Measurements from ENCODE around the gene RAB11B. TPM values are rescaled to one million over a fixed set of nuclear protein-coding genes. Genes with fewer than 3 reads are reported as not detected.

RAB11B gene
- total and polyA plus RNA-seq, 2 of the 13 experiments (the other 11 are each of a cell fraction or from before 2014, with no cell fraction given), result 6.0 to 28.4 TPM

DNA sequence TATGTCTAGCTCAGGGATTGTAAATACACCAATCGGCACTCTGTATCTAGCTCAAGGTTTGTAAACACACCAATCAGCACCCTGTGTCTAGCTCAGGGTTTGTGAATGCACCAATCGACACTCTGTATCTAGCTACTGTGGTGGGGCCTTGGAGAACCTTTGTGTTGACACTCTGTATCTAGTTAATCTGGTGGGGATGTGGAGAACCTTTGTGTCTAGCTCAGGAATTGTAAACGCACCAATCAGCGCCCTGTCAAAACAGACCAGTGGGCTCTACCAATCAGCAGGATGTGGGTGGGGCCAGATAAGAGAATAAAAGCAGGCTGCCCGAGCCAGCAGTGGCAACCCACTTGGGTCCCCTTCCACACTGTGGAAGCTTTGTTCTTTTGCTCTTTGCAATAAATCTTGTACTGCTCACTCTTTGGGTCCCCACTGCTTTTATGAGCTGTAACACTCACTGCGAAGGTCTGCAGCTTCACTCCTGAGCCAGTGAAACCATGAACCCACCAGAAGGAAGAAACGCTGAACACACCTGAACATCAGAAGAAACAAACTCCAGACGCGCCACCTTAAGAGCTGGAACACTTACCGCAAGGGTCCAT, 13.7 kb upstream of the RAB11B start (continued):
- TF ChIP-seq HOMEZ (CRISPR knock-in tag; IDR thresholded peaks at IDR 0.05; ENCODE audit: low read depth), result peak; percentile 78; the same call in 1 of the 2 replicates

DNA sequence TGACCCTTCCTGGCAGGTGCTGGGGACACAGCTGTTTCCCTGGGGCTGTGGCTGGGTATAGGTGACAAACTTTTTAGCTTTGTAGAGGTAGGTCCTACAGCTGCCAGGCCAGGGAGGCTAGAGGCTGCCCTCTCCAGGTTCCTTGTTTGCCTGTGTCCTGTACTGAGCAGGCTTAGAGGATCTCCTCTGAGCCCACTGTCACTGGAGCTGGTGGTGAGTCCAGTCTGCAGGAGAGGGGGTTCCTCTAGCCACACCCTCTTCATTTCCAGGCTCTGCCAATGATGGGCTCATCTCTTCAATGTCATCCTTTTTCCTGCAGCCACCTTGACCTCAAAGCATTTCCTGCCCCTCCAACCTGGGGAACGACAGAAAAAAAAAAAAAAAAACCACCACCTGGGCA, 12.6 kb upstream of the RAB11B start:
- DNase-seq (ENCODE audit: low spot score) (no peak), FAIRE-seq (no peak), ATAC-seq (peak; percentile 7; the same call in 1 of the 3 replicates)
- BruUV-seq (replicated peaks), result no TSS peak
- Histone ChIP-seq H3K4me1 (ENCODE audit: insufficient read depth, low read length) (peaks cover 62% of the 10 kb centered on the region), H3K36me3 (replicated peaks in 1 of 2; ENCODE audit: control insufficient read depth in 1 of 2, insufficient read depth in 2 of 2, low read length in 2 of 2) (no peaks in the 10 kb centered on the region; a peak in 2 of 5 replicates), H2AFZ (ENCODE audit: low read length) (no peak overlapping the region), H3K27ac (ENCODE audit: extremely low read length, insufficient read depth, low read length) (peak overlapping the region; percentile 46), H3K9ac (ENCODE audit: insufficient read depth, low read depth, low read length) (no peak overlapping the region), H3K79me2 (ENCODE audit: insufficient read depth, low read length) (no peaks in the 10 kb centered on the region), H3K9me3 (ENCODE audit: low read length) (no peaks in the 10 kb centered on the region), H3K27me3 (ENCODE audit: control insufficient read depth in 1 of 2, insufficient read depth in 2 of 2, low read length in 2 of 2) (no peaks in the 10 kb centered on the region), H3K4me3 (replicated peaks in 1 of 3; ENCODE audit: insufficient read depth in 1 of 3, low read depth in 2 of 3, low read length in 3 of 3) (no peak overlapping the region), H3K4me2 (ENCODE audit: low read depth, low read length) (no peak overlapping the region), H4K20me1 (ENCODE audit: insufficient read depth, low read length) (no peaks in the 10 kb centered on the region)
- intact Hi-C loops (cut with micrococcal nuclease; ENCODE audit: unreplicated experiment) (no loop called here), in situ Hi-C loops (cut with HindIII; ENCODE audit: extremely low pct_ligation_motif_present, low pct_unique_long_range_greater_than_20kb) (no loop called here)
- CTCF ChIA-PET (ENCODE audit: low intra/inter-chr PET ratio, low total read pairs), result no interaction called here
- POLR2A ChIA-PET, result interaction anchor here (0.9 to 4.6 kb wide), 5 partner anchors 9 to 22 kb away, joined by 3 to 41 read pairs (median 4); partner anchors contain the start of genes ANGPTL4 and RAB11B
- WGBS (ENCODE audit: low lambda C conversion rate), result 57% methylated on average over 1 of the region's 1 CpG
- TF ChIP-seq MTERF4 (CRISPR knock-in tag; IDR thresholded peaks at IDR 0.05) (no peak), ATF5 (CRISPR knock-in tag; IDR thresholded peaks at IDR 0.05; ENCODE audit: low read depth) (no peak), POLR2A (IDR thresholded peaks at IDR 0.05; ENCODE audit: insufficient read depth in 1 of 2, low read depth in 2 of 2, low read length in 2 of 2) (no peak), ZNF619 (CRISPR knock-in tag; IDR thresholded peaks at IDR 0.05) (no peak), SNRNP70 (IDR thresholded peaks at IDR 0.05; ENCODE audit: low read depth, low read length) (no peak), IKZF5 (CRISPR knock-in tag; IDR thresholded peaks at IDR 0.05) (no peak), PRPF4 (IDR thresholded peaks at IDR 0.05; ENCODE audit: low read depth, low read length, poor library complexity, severe bottlenecking) (no peak), ZNF747 (CRISPR knock-in tag; IDR thresholded peaks at IDR 0.05; ENCODE audit: borderline replicate concordance) (no peak), LCORL (IDR thresholded peaks at IDR 0.05) (no peak), LCORL (CRISPR knock-in tag; IDR thresholded peaks at IDR 0.05) (no peak), TP53 (CRISPR knock-in tag; conservative IDR thresholded peaks at IDR 0.05) (no peak), NFIC (IDR thresholded peaks at IDR 0.05; ENCODE audit: low read length) (no peak), ARID2 (CRISPR knock-in tag; IDR thresholded peaks at IDR 0.05; ENCODE audit: borderline replicate concordance) (no peak), FOXK2 (IDR thresholded peaks at IDR 0.05) (no peak), BRD4 (CRISPR knock-in tag; IDR thresholded peaks at IDR 0.05) (no peak)
- TF ChIP-seq, protein P1, sequence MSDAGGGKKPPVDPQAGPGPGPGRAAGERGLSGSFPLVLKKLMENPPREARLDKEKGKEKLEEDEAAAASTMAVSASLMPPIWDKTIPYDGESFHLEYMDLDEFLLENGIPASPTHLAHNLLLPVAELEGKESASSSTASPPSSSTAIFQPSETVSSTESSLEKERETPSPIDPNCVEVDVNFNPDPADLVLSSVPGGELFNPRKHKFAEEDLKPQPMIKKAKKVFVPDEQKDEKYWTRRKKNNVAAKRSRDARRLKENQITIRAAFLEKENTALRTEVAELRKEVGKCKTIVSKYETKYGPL (CRISPR knock-in tag; IDR thresholded peaks at IDR 0.05), result no peak
- TF ChIP-seq, protein P2, sequence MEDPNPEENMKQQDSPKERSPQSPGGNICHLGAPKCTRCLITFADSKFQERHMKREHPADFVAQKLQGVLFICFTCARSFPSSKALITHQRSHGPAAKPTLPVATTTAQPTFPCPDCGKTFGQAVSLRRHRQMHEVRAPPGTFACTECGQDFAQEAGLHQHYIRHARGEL (CRISPR knock-in tag; IDR thresholded peaks at IDR 0.05), result no peak
- TF ChIP-seq, protein P3, sequence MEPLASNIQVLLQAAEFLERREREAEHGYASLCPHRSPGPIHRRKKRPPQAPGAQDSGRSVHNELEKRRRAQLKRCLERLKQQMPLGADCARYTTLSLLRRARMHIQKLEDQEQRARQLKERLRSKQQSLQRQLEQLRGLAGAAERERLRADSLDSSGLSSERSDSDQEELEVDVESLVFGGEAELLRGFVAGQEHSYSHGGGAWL (CRISPR knock-in tag; IDR thresholded peaks at IDR 0.05), result no peak
